OCI-M2 (cell line): ENCODE results near the gene TMEM225B.
"Not testable (repeated sequence)": the region's sequence is repeated elsewhere in the genome, so short reads cannot be mapped to it uniquely, and the experiment has no call there.

ENCODE experiments used
- DNase-seq: peaks from one replicate; lab custom pipeline; 2025; ENCODE audit not compliant: unreplicated experiment; lab: John Stamatoyannopoulos, UW

TMEM225B gene

GRCh38 chr7:99653754-99654153, 55.7 kb downstream of the TMEM225B start:
- DNase-seq, result no peak

- DNase-seq, result not testable (repeated sequence)
Observed at GRCh38 chr7:99654626-99655025, 56.6 kb downstream of the TMEM225B start.

- not testable (repeated sequence) for DNase-seq
Observed at GRCh38 chr7:99657879-99658278, 59.8 kb downstream of the TMEM225B start.
